IPS-18c (cell line): Measurements from ENCODE around the gene DOK1.

Experiments
- H3K4me3 ChIP-seq: 2 replicates; pipeline ENCODE4 v1.7.0; 2013; ENCODE audit warnings: low read depth, mild to moderate bottlenecking, low read length, moderate library complexity; ENCODE audit not compliant: insufficient read depth
- H3K9me3 ChIP-seq: one replicate; pipeline ENCODE4 v1.6.1; 2013; ENCODE audit warnings: mild to moderate bottlenecking, low read length, moderate library complexity; ENCODE audit not compliant: control insufficient read depth, insufficient read depth

The DOK1 gene

DNA sequence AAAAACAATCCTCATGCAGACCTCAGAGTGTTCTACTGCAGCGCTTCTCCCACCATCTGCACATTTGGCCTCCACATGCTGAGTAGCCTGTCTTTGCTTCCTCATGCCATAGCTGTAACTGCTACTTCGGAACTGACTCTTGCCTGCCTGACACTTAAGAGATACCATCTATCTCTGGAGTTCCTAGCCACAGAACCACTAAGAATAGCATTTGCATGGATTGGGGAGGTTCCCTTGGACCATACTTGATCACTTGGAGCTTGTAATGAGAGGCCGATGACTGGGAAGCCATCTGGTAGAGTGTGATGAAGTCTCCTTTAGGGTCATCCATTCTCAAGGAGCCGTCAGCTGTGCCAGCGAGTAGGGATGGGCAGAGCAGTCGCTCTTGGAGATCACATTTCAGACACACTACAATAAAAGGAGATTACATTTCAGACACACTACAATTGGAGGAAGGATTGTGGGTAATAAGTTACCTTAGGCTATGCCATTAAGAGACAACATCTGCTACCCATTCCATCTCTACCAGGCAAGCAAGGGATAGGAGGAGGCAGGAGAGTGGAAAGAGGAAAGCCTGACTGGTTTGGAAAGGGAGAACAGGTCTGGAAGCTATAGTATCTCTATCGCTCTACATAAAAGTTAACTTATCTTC lies 21.8 kb downstream of the DOK1 start:
- H3K4me3 ChIP-seq, result no peak overlapping the region
- H3K9me3 ChIP-seq, result no peaks in the 10 kb centered on the region

DNA sequence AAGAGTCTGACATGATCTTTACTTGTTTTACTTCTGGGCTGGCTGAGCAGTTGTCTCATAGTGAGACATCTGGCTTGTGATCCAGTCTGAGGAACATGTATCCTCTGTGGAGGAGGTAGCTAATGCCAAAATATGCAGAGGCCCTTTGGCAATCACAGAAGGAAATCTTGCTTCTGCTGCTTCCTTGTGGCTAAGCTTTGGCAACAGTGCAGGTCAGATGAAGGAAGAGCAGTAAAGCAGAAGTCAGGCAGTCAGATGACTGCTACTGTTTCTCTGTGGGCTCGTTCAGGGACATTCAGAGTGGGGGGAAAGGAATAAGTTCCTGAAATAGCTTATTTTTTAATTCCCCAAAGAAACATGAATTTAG lies 22.3 kb downstream of the DOK1 start:
- Histone ChIP-seq H3K4me3 (no peak overlapping the region), H3K9me3 (no peaks in the 10 kb centered on the region)

GRCh38 chr2:74577448-74577847 lies 22.9 kb downstream of the DOK1 start:
- no peaks in the 10 kb centered on the region for H3K9me3 ChIP-seq
- H3K4me3 ChIP-seq, result no peak overlapping the region

DNA sequence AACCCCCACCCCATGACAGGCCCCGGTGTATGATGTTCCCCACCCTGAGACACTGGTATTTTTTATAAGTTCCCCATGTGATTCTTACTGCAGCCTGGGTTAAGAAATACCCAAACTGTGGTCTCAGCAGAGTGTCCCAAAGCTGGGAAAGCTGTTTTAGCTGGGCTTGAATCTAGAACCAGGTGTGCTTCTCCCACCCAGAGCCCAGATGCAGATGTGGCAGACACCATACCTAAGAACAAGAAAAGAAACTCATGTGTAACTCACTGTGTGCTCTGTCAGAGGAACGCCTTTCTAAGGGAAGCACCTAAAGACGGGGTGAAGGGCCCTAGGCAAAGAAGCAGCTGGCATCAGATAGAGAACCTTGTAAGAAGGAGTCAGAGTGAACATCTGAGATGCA lies 23.9 kb downstream of the DOK1 start:
- no peak overlapping the region for H3K4me3 ChIP-seq

DNA sequence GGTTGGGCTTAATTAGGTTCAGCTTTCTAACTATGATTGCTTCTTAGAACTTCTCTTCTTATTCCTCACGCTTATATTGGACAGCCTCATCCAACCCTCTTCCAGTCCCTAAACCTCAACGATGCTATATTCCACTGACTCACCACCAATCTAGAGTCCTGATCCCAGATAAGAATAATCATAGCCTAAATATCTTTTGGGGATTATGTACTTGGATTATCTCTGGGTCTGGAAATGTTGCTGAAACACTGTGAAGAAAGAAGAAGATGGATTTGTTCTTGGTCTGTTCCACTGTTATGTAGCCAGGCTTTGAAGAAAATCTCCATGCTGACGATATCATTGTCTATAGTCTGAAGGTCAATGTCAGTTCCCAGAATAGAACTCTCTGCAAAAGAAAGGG lies 26.9 kb downstream of the DOK1 start:
- Histone ChIP-seq H3K4me3 (no peak overlapping the region), H3K9me3 (no peaks in the 10 kb centered on the region)

More for the DNA sequence above, 23.9 kb downstream of the DOK1 start:
- no peaks in the 10 kb centered on the region for H3K9me3 ChIP-seq

DNA sequence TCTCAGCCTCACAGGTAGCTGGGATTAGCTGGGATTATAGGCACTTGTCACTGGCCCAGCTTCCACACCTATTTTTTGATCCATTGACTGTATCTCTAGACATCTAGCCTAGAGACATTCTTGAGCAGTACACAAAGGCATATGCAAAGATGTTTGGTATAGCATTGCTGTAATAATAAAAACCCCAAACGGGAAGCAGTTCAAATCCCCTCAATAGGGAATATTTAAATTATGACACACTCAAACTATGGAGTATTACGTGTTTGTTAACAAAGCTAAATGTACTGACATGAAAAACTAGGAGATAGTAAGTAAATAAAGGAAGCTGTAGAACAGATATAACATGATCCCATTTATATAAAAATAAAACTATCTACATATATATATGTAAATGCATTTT lies 27.7 kb downstream of the DOK1 start:
- Histone ChIP-seq H3K4me3 (no peak overlapping the region), H3K9me3 (no peaks in the 10 kb centered on the region)

DNA sequence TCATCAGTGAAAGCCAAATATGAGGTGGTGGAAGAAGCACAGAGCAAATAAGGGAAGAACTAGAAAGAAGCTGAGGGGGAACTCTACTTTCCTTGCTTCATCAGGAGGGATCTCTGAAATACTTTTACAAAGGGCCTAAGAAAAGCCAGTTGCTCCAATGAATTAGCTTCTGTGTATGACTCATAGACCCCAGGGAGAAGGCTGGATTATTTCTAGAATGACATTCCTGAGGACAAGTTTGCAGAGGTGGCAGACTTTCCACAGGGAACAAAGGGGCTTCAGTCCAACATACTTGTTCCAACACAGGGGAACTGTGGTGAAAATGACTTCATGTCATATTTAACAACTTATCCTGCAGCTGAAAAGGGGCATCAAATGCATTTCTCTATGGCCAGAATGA lies 29.0 kb downstream of the DOK1 start:
- Histone ChIP-seq H3K9me3 (no peaks in the 10 kb centered on the region), H3K4me3 (no peak overlapping the region)

DNA sequence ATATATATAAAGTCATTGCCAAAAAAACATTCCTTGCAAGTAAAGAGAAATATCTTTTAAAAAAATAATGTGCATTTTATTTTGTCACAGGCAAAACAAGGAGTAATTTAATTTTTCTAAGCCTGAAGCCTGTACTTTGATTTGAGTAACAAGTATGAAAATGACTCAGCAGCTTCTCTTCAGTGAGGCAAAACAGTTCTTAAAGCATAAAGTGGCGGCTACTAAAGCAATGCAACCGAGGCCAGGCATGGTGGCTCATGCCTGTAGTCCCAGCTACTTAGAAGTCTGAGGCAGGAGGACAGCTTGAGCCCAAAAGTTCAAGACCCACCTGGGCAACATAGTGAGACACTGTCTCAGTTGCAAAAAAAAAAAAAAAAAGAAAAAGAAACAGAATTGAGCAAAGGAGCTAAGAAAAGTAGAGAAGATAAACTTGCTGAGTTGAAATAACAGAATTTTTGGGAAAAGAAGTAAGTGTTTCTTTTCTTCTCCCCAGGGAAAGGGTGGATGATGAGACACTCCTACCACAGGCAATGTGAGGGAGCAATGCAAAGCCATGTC lies 29.6 kb downstream of the DOK1 start:
- Histone ChIP-seq H3K9me3 (no peaks in the 10 kb centered on the region), H3K4me3 (no peak overlapping the region)

DNA sequence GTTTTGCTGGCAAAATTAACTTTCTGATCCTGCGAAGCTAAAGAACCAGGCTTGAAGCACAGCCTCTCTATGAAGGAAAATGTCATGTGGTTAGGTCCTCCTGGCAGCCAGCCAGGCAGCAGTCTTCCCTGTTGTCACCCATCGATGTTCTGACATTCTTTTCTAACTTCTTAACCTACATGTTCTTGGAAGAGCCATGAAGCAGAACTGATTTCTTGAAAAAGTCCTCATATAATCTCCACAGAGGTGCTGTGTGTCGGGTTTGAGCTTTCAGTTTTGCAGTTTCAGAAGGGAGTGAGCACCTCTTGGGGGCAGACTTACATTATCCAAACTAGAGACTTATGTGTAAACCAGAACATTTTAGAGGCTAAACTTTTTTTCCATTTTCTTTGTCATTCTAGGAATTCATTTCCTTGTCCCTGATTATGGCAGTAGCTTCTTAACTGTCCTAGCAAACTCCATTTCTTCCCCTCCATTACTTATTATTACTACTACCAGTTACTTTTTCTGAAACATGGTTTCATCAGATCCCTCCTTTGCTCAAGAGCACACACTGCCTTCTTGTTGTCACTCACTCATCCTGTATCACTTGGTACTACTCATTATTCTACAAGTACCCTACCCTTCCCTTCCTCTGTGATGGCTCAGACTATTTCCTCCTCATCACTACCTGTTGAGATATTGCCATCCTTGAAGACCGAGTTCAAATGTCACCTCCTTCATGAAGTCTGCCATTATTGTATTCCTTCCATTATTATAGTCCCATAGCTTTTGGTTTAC lies 31.1 kb downstream of the DOK1 start:
- no peak overlapping the region for H3K4me3 ChIP-seq
- no peaks in the 10 kb centered on the region for H3K9me3 ChIP-seq

DNA sequence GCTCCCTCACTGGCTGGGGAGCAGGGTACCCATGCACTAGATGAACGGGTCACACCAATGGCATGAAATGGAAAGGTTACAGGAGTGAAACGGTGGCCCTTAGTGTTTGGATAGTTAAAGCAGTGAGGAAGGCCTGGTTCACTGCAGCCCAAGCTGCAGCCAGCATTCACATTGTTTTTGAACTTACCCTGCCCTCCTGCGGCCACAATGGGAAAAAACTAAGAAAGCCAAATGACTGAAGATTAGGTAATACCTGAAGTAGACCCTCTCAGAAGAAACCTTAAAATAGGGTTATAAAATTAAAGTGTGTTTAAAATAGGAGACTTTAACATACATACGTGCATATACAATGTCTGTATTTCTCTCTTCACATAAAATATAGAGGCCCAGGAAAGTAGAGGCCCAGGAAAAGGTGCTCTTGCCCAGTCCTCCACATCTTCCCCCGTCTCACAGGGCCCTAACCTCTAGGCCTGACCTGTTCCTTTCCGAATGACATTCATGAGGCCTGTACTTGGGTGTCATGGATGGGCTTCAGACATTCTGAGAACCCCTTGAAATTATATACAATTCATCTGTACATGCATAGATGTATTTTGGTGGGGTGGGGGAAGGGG lies 33.3 kb downstream of the DOK1 start:
- Histone ChIP-seq H3K4me3 (no peak overlapping the region), H3K9me3 (no peaks in the 10 kb centered on the region)

DNA sequence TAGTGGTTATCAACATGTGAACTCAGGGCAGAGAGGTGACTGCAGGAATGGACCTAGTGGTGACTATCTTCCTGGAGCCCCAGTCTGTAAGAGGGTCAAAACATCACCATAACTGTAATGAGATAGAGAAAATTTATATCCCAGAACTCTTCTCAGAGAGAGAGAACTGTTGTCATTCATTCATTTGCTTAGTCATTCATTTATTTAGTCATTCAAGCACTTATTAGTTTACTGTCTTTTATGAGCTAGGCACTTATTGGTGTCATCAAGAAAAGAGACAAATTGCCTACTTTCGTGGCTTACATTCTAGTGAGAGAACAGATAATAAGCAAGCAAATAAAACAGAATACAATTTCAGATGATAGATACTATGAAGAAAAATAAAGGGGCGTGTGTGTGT lies 34.1 kb downstream of the DOK1 start:
- H3K4me3 ChIP-seq, result no peak overlapping the region
- no peaks in the 10 kb centered on the region for H3K9me3 ChIP-seq

DNA sequence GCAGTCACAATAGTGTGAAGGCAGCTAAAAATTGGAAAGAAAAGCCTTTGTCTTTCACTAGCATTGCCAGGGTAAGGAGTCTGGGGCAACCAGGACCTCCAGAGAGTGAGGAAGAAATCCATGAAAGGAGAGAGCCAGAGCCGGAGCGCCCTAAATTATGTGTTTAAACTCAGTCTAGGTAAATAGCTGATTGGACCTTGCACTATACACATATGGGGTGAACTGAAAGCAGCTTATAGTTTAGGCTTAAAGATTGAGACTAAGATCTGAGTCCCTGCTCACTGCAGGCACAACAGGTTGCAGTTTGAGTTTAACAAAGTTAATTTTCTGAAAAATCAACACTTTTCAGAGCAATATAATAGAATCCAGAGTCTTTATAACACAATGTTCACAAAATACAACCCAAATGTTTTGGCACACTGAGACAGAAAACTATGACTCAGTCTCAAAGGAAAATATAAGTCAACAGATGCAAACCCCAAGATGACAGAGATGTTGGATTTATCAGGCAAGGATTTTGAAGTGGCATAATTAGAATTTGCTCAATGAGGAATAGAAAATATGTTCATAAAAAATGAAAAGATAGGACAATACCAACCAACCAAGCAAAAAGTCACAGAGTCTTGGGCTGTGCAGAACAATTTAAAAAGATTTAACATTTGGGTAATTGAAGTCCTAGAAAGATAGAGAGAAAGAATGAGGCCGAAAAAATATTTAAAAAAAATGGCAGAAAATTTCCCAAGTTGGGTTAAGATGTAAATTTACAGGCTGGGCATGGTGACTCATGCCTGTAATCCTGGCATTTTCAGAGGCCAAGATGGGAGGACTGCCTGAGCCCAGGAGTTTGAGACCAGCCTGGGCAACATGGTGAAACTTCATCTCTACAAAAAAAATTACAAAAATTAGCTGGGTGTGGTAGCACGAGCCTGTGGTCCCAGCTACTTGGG lies 39.6 kb downstream of the DOK1 start:
- H3K9me3 ChIP-seq, result no peaks in the 10 kb centered on the region
- H3K4me3 ChIP-seq, result no peak overlapping the region

DNA sequence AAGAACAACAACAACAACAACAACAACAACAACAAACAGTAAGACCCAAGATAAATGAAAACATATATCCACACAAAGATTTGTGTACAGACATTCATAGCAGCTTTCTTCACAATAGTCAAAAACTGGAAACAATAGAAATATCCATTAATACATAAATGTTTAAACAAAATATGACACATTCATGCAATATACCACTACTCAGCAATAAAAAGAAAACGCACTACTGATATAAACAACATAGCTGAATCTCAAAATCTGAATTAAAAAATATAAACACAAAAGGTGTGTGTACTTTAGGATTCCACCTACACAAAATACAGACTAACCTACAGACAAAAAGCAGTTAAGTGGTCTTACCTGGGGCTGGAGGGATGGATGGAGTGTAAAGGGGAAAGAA lies 42.1 kb downstream of the DOK1 start:
- H3K9me3 ChIP-seq, result no peaks in the 10 kb centered on the region
- no peak overlapping the region for H3K4me3 ChIP-seq

DNA sequence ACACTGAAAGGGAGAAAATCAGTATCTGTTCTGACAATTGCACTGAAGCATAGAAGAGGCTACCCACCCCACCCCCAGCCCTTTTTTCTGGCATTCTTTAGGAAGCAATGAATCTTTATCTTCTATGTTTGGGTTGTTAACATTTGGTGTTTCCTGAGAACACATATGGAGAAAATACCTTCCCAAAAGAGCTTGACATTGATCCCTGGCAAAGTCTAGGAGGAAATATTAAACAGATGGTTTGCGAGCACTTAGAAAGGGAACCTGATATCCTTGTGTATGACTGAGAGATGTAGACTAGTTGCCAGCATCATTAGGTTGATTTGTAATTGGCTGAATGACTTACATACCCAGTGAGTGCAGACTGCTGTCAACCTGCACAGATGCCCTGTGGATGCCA lies 42.9 kb downstream of the DOK1 start:
- Histone ChIP-seq H3K9me3 (no peaks in the 10 kb centered on the region), H3K4me3 (no peak overlapping the region)

- Histone ChIP-seq H3K9me3 (no peaks in the 10 kb centered on the region), H3K4me3 (no peak overlapping the region)
Observed at GRCh38 chr2:74599676-74600075, 45.2 kb downstream of the DOK1 start.

GRCh38 chr2:74602586-74603281 lies 48.2 kb downstream of the DOK1 start:
- no peak overlapping the region for H3K4me3 ChIP-seq
- H3K9me3 ChIP-seq, result no peaks in the 10 kb centered on the region
